Neural progenitor cell (in vitro differentiated cells): ENCODE results near the gene CARMIL1. TPM values are rescaled to one million over a fixed set of nuclear protein-coding genes. Genes with fewer than 3 reads are reported as not detected.

Experiments used
- DNase-seq: peaks from one replicate; pipeline ENCODE4 v3.0.0-alpha.2; 2016; ENCODE audit warnings: low spot score
- H2AFZ ChIP-seq: fragments of 200-600 bp; sonication (generic); replicated peaks from 2 replicates; pipeline ENCODE4 v1.6.1; 2016; ENCODE audit warnings: antibody characterized with exemption
- H3F3A ChIP-seq: fragments of 200-600 bp; sonication (generic); 2 replicates; pipeline ENCODE4 v1.6.1; 2016; ENCODE audit warnings: antibody characterized with exemption, low read depth
- H3K27ac ChIP-seq: fragments of 200-600 bp; sonication (generic); 2 replicates; pipeline ENCODE4 v1.5.1; 2016; ENCODE audit warnings: mild to moderate bottlenecking
- H3K27me3 ChIP-seq: fragments of 200-600 bp; sonication (generic); 2 replicates; pipeline ENCODE4 v1.6.1; 2016; ENCODE audit warnings: mild to moderate bottlenecking, moderate library complexity
- H3K36me3 ChIP-seq: fragments of 200-600 bp; sonication (generic); 2 replicates; pipeline ENCODE4 v1.5.1; 2016
- H3K4me1 ChIP-seq: fragments of 200-600 bp; sonication (generic); 2 replicates; pipeline ENCODE4 v1.6.1; 2016; ENCODE audit warnings: mixed run types
- H3K4me2 ChIP-seq: fragments of 200-600 bp; sonication (generic); 2 replicates; pipeline ENCODE4 v1.6.1; 2016
- H3K4me3 ChIP-seq: fragments of 200-600 bp; sonication (generic); 2 replicates; pipeline ENCODE4 v1.5.1; 2016
- H3K79me2 ChIP-seq: fragments of 200-600 bp; sonication (generic); 2 replicates; pipeline ENCODE4 v1.6.1; 2016; ENCODE audit warnings: low read depth
- H3K9ac ChIP-seq: fragments of 200-600 bp; sonication (generic); 2 replicates; pipeline ENCODE4 v1.6.1; 2016
- H3K9me3 ChIP-seq: fragments of 200-600 bp; sonication (generic); 2 replicates; pipeline ENCODE4 v1.5.1; 2016; ENCODE audit warnings: low read depth
- H4K20me1 ChIP-seq: fragments of 200-600 bp; sonication (generic); 2 replicates; pipeline ENCODE4 v1.6.1; 2016; ENCODE audit warnings: low read depth
- H3K27ac Mint-ChIP-seq: 3 replicates; pipeline ENCODE4 v1.8.0; 2021; ENCODE audit warnings: mixed read lengths
- H3K27me3 Mint-ChIP-seq: 2 replicates; pipeline ENCODE4 v1.8.0; 2022; ENCODE audit warnings: low read depth, mild to moderate bottlenecking, inconsistent platforms, moderate library complexity, mixed read lengths; ENCODE audit not compliant: insufficient read depth
- H3K36me3 Mint-ChIP-seq: 3 replicates; pipeline ENCODE4 v1.8.0; 2021; ENCODE audit warnings: mixed read lengths
- H3K4me1 Mint-ChIP-seq: 3 replicates; pipeline ENCODE4 v1.8.0; 2021; ENCODE audit warnings: mixed read lengths
- H3K4me3 Mint-ChIP-seq: 3 replicates; pipeline ENCODE4 v1.8.0; 2021; ENCODE audit warnings: mild to moderate bottlenecking, moderate library complexity, mixed read lengths
- H3K9me3 Mint-ChIP-seq: 3 replicates; pipeline ENCODE4 v1.8.0; 2020; ENCODE audit warnings: mixed read lengths
- EZH2 ChIP-seq: fragments of 200-600 bp; sonication (generic); IDR thresholded peaks from 2 replicates; pipeline ENCODE4 v1.6.1; 2017; ENCODE audit warnings: antibody characterized with exemption, mild to moderate bottlenecking, moderate library complexity
- EZH2phosphoT487 ChIP-seq: fragments of 200-600 bp; sonication (generic); IDR thresholded peaks from 2 replicates; pipeline ENCODE4 v1.6.1; 2017; ENCODE audit warnings: antibody characterized with exemption
- total RNA-seq: library from RNA; depleted of rRNA; stranded (reverse); fragments of >200 nt; gene quantifications from 2 replicates; pipeline ENCODE4 v1.2.3, GENCODE V29; 2015; ENCODE audit warnings: low replicate concordance
- TF ChIP-seq, protein P1 (sequence below): fragments of 200-600 bp; sonication (generic); IDR thresholded peaks from 2 replicates; pipeline ENCODE4 v1.5.1; 2017; ENCODE audit warnings: antibody characterized with exemption, mild to moderate bottlenecking

The CARMIL1 gene
- total RNA-seq, 1 donor from 2014 or later, result 13.3 TPM

DNA sequence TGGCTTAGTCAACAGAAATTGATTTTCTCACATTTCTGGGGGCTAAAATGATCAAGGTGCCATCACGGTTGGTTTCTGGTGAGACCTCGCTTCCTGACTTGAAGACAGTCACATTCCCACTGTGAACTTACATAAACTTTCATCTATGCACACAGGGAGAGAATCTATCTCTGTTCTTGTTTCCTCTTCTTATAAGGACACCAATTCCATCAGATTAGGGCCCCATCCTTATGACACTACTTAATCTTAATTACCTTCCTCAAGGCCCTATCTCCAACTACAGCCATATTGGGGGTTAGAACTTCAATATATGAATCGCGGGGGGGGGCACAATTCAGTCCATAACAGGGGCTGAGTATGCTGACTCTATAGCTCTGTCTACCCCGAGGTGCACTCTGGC lies 362.2 kb downstream of the CARMIL1 start:
- DNase-seq, result no peak
- Histone ChIP-seq H3K27me3 (peaks cover 98% of the 10 kb centered on the region), H3F3A (peaks cover 5% of the 10 kb centered on the region), H3K27ac (no peak overlapping the region), H3K9ac (no peak overlapping the region), H3K4me3 (no peak overlapping the region), H3K9me3 (no peaks in the 10 kb centered on the region), H3K4me1 (peaks cover 29% of the 10 kb centered on the region), H3K79me2 (no peaks in the 10 kb centered on the region), H3K4me2 (no peak overlapping the region), H4K20me1 (peaks cover 4% of the 10 kb centered on the region), H2AFZ (no peak overlapping the region), H3K36me3 (no peaks in the 10 kb centered on the region)
- Mint-ChIP-seq H3K4me1 (peaks cover 15% of the 10 kb centered on the region), H3K27me3 (peaks cover 10% of the 10 kb centered on the region), H3K9me3 (no peaks in the 10 kb centered on the region), H3K4me3 (no peak overlapping the region), H3K27ac (no peak overlapping the region), H3K36me3 (no peaks in the 10 kb centered on the region)
- TF ChIP-seq EZH2 (no peak), EZH2phosphoT487 (no peak)
- TF ChIP-seq, protein P1, sequence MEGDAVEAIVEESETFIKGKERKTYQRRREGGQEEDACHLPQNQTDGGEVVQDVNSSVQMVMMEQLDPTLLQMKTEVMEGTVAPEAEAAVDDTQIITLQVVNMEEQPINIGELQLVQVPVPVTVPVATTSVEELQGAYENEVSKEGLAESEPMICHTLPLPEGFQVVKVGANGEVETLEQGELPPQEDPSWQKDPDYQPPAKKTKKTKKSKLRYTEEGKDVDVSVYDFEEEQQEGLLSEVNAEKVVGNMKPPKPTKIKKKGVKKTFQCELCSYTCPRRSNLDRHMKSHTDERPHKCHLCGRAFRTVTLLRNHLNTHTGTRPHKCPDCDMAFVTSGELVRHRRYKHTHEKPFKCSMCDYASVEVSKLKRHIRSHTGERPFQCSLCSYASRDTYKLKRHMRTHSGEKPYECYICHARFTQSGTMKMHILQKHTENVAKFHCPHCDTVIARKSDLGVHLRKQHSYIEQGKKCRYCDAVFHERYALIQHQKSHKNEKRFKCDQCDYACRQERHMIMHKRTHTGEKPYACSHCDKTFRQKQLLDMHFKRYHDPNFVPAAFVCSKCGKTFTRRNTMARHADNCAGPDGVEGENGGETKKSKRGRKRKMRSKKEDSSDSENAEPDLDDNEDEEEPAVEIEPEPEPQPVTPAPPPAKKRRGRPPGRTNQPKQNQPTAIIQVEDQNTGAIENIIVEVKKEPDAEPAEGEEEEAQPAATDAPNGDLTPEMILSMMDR, result no peak

DNA sequence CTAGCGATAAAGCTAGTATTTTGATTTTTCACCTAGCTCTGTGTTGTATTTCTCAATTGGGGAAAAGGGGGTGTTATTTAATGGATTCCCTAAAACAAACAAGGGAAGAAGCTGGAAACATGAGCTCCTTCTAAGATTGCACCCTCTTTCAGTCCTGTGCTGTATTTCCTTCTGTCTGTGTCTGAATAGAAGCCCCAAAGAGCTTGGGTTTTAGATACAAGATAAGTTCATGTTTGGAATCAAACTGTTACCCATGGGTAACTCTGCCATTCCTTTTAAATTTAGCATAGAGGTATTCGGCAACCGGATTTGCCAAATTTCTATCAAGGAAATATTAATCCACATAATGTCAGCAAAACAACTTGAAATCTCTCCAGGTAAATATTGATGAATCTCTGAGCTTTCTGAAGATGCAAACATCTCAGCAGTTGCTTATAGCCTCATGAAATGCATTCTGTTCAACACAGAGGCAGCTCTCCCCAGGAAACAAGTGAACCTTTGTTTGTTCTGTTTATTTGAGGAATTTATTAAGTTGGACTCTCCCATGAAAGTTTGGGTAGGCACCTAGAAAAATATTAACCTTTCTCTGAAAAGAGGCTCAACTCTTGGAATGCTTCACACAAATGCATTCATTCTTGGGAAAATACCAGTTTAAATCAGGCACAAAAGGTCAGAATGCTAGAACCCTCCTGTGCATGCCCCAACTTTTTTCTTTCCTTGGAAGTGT lies 362.9 kb downstream of the CARMIL1 start:
- H3K36me3 ChIP-seq, result no peaks in the 10 kb centered on the region
- H3K9me3 ChIP-seq, result no peaks in the 10 kb centered on the region
- no peak overlapping the region for H3K27ac ChIP-seq
- no peaks in the 10 kb centered on the region for H3K36me3 Mint-ChIP-seq
- no peak overlapping the region for H3K4me2 ChIP-seq
- H2AFZ ChIP-seq, result no peak overlapping the region
- H3K9me3 Mint-ChIP-seq, result no peaks in the 10 kb centered on the region
- H3K27me3 ChIP-seq, result peaks cover 98% of the 10 kb centered on the region
- peaks cover 4% of the 10 kb centered on the region for H4K20me1 ChIP-seq
- no peak overlapping the region for H3K4me3 Mint-ChIP-seq
- no peak overlapping the region for H3K9ac ChIP-seq
- no peaks in the 10 kb centered on the region for H3K79me2 ChIP-seq
- H3K4me3 ChIP-seq, result no peak overlapping the region
- H3K27me3 Mint-ChIP-seq, result peaks cover 7% of the 10 kb centered on the region
- TF ChIP-seq, protein P1, result no peak
- TF ChIP-seq EZH2 (no peak), EZH2phosphoT487 (no peak)
- peaks cover 11% of the 10 kb centered on the region for H3K4me1 Mint-ChIP-seq
- DNase-seq, result no peak
- H3F3A ChIP-seq, result peaks cover 5% of the 10 kb centered on the region
- H3K4me1 ChIP-seq, result peaks cover 23% of the 10 kb centered on the region
- no peak overlapping the region for H3K27ac Mint-ChIP-seq

DNA sequence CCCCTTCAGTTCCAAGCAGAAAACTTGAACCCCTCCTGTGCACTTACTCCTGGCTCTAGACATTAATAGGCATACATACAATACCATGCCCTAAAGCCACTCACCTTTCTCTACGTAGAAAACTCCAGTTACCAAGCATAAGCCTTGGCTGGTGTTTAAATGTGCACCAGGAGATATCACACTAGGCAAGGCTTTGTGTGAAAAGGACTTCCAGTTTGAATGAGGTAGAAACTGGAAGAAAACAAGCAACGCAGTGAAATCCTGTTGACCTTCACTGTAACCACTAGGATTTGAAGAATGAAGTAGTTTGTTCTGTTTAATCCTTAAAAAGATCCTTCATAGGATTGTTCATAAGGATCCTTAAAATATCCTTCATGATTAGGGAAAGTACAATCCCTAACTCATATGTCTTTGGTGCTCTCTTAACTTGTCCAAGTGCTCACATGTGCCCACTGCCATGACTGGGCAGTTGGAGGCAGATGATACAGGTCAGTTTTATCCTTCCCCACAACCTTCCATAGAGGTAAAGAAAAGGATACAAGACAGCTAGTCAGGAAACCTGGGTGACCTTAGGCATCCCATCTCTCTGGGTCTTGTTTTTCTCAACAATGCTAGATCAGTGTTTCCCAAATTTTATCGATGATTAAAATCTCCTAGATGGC lies 363.6 kb downstream of the CARMIL1 start:
- no peak overlapping the region for H3K4me3 ChIP-seq
- Mint-ChIP-seq H3K4me3 (no peak overlapping the region), H3K9me3 (no peaks in the 10 kb centered on the region), H3K4me1 (peaks cover 9% of the 10 kb centered on the region), H3K27me3 (peaks cover 4% of the 10 kb centered on the region), H3K27ac (no peak overlapping the region), H3K36me3 (no peaks in the 10 kb centered on the region)
- no peaks in the 10 kb centered on the region for H3K36me3 ChIP-seq
- H3K79me2 ChIP-seq, result no peaks in the 10 kb centered on the region
- no peak overlapping the region for H3K4me2 ChIP-seq
- TF ChIP-seq, protein P1, result no peak
- TF ChIP-seq EZH2 (no peak), EZH2phosphoT487 (no peak)
- peaks cover 1% of the 10 kb centered on the region for H3F3A ChIP-seq
- no peak overlapping the region for H2AFZ ChIP-seq
- peaks cover 19% of the 10 kb centered on the region for H3K4me1 ChIP-seq
- H3K9me3 ChIP-seq, result no peaks in the 10 kb centered on the region
- H3K27me3 ChIP-seq, result peaks cover 96% of the 10 kb centered on the region
- no peak overlapping the region for H3K9ac ChIP-seq
- no peaks in the 10 kb centered on the region for H4K20me1 ChIP-seq
- no peak for DNase-seq
- no peak overlapping the region for H3K27ac ChIP-seq
